GM21515 (cell line): Measurements from ENCODE around the gene CLDN8.

Experiments used
- ATAC-seq: cut with Tn5 transposase; IDR thresholded peaks from one replicate; pipeline ENCODE4 v1.9.1; 2021; ENCODE audit not compliant: unreplicated experiment

The CLDN8 gene

GRCh38 chr21:30216041-30216723 lies at the start of gene CLDN8:
CLDN8 (minus strand) TSS chr21:30216097; CDS start chr21:30215925, 172 bp downstream.
- ATAC-seq: no peak

- ATAC-seq: no peak
These were observed 41.9 kb upstream of the CLDN8 start for GRCh38 chr21:30257773-30258172.

- ATAC-seq: no peak
These were observed 40.2 kb upstream of the CLDN8 start for GRCh38 chr21:30256100-30256499.

GRCh38 chr21:30255679-30256078 lies 39.8 kb upstream of the CLDN8 start:
- ATAC-seq: no peak

- no peak for ATAC-seq
These were observed 35.9 kb upstream of the CLDN8 start for GRCh38 chr21:30251781-30252180.

GRCh38 chr21:30249936-30250335 lies 34.0 kb upstream of the CLDN8 start:
- ATAC-seq: no peak

GRCh38 chr21:30248844-30249243 lies 32.9 kb upstream of the CLDN8 start:
- ATAC-seq: no peak

GRCh38 chr21:30245061-30245460 lies 29.2 kb upstream of the CLDN8 start:
- no peak for ATAC-seq

- no peak for ATAC-seq
These were observed 27.8 kb upstream of the CLDN8 start for GRCh38 chr21:30243691-30244090.

- ATAC-seq: no peak
These were observed 24.8 kb upstream of the CLDN8 start for GRCh38 chr21:30240661-30241060.

GRCh38 chr21:30238168-30238567 lies 22.3 kb upstream of the CLDN8 start:
- ATAC-seq: no peak

- ATAC-seq: no peak
These were observed 18.7 kb upstream of the CLDN8 start for GRCh38 chr21:30234643-30235042.

GRCh38 chr21:30234050-30234449 lies 18.2 kb upstream of the CLDN8 start:
- no peak for ATAC-seq

GRCh38 chr21:30233228-30234020 lies 17.5 kb upstream of the CLDN8 start:
- no peak for ATAC-seq

GRCh38 chr21:30232011-30232410 lies 16.1 kb upstream of the CLDN8 start:
- ATAC-seq: no peak

- no peak for ATAC-seq
These were observed 11.9 kb upstream of the CLDN8 start for GRCh38 chr21:30227633-30228404.

GRCh38 chr21:30227128-30227527 lies 11.2 kb upstream of the CLDN8 start:
- no peak for ATAC-seq

- ATAC-seq: no peak
These were observed 7.7 kb upstream of the CLDN8 start for GRCh38 chr21:30223596-30223995.

GRCh38 chr21:30222724-30223123 lies 6.8 kb upstream of the CLDN8 start:
- no peak for ATAC-seq

- ATAC-seq: no peak
These were observed 4.8 kb downstream of the CLDN8 start for GRCh38 chr21:30211071-30211470.

- ATAC-seq: no peak
These were observed 6.3 kb downstream of the CLDN8 start for GRCh38 chr21:30209601-30210000.

- no peak for ATAC-seq
These were observed 8.7 kb downstream of the CLDN8 start for GRCh38 chr21:30207252-30207579.
